ENCODE data around the gene RNLS. TPM values are rescaled to one million over a fixed set of nuclear protein-coding genes. Genes with fewer than 3 reads are reported as not detected.

The RNLS gene
- polyA plus RNA-seq, 2 of the 4 experiments (the other 2 are of a cell fraction): 11.7 to 16.8 TPM

DNA sequence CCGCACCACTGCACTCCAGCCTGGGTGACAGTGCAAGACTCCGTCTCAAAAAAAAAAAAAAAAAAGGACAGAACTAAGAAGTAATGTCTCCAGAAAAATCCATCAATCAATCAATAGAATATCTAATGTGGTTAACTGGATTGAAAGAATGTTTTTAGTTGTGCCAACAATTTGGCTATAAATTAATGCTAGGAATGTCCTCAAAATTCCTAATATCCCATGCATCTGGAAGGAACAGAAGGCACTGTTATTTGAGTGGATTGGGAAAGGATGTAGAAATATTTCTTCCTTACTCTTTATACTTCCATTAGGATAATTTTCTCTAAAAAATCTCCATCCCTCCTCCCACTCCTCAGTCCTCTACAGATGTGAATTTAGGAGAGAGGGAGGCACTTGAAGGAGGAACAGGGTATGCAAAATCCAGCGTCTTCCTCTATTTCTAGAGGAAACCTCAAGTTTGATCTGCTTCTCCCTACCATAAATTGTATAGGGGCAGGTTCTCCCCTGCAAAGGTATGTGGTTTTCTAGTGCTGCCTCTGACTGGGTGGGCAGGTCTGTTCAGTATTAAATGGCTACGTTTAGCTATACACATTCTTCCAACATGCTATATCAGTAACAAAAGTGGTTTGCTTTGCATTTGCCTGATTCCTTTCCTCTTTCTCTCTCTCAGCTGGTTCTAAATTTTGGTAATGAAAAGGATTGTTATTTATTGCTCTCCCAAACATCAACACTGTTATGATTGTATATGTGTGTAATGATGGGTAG is 54.1 kb downstream of the RNLS start:
- ATAC-seq: no peak
- FAIRE-seq: no peak
- CTCF ChIA-PET: no interaction called here
- no peak for DNase-seq (ENCODE audit: low read depth in 1 of 2, low spot score in 1 of 2)
- POLR2A ChIA-PET: no interaction called here
- 72% methylated on average over 4 of the region's 4 CpGs for WGBS (ENCODE audit: missing lambda C conversion rate)
- Histone ChIP-seq H3K9me3 (no peaks in the 10 kb centered on the region), H3K4me2 (no peak overlapping the region), H3K4me3 (no peak overlapping the region), H3K27ac (no peak overlapping the region), H3K4me1 (peaks cover 12% of the 10 kb centered on the region)
- TF ChIP-seq, protein P1, sequence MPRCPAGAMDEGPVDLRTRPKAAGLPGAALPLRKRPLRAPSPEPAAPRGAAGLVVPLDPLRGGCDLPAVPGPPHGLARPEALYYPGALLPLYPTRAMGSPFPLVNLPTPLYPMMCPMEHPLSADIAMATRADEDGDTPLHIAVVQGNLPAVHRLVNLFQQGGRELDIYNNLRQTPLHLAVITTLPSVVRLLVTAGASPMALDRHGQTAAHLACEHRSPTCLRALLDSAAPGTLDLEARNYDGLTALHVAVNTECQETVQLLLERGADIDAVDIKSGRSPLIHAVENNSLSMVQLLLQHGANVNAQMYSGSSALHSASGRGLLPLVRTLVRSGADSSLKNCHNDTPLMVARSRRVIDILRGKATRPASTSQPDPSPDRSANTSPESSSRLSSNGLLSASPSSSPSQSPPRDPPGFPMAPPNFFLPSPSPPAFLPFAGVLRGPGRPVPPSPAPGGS (IDR thresholded peaks at IDR 0.05): no peak
- TF ChIP-seq SMC3 (IDR thresholded peaks at IDR 0.05) (no peak), HDAC2 (IDR thresholded peaks at IDR 0.05) (no peak), RFX5 (IDR thresholded peaks at IDR 0.05) (no peak), GATA3 (IDR thresholded peaks at IDR 0.05; ENCODE audit: borderline replicate concordance) (no peak)

GRCh38 chr10:88528201-88528600 is 54.9 kb downstream of the RNLS start:
- ATAC-seq: no peak
- Histone ChIP-seq H3K9me3 (no peaks in the 10 kb centered on the region), H3K4me2 (no peak overlapping the region), H3K4me1 (peaks cover 12% of the 10 kb centered on the region), H3K4me3 (no peak overlapping the region), H3K27ac (no peak overlapping the region)
- TF ChIP-seq FOXS1 (CRISPR knock-in tag; IDR thresholded peaks at IDR 0.05) (no peak), EP300 (IDR thresholded peaks at IDR 0.05) (no peak), CTCF (IDR thresholded peaks at IDR 0.05) (no peak), EHF (CRISPR knock-in tag; IDR thresholded peaks at IDR 0.05) (no peak), CBX2 (IDR thresholded peaks at IDR 0.05; ENCODE audit: borderline replicate concordance, low read depth) (no peak), SMC3 (IDR thresholded peaks at IDR 0.05) (no peak), SREBF2 (IDR thresholded peaks at IDR 0.05) (no peak), MYC (IDR thresholded peaks at IDR 0.05; ENCODE audit: borderline replicate concordance, low read length) (no peak), RFX5 (IDR thresholded peaks at IDR 0.05) (no peak), JUNB (IDR thresholded peaks at IDR 0.05) (no peak), CHD2 (IDR thresholded peaks at IDR 0.05; ENCODE audit: low read length, partially characterized antibody) (no peak)
- FAIRE-seq: no peak
- CTCF ChIA-PET: no interaction called here
- POLR2A ChIA-PET: no interaction called here
- no peak for DNase-seq (ENCODE audit: low read depth in 1 of 2, low spot score in 1 of 2)

GRCh38 chr10:88527245-88527644 is 55.9 kb downstream of the RNLS start:
- ATAC-seq (no peak), DNase-seq (ENCODE audit: low read depth in 1 of 2, low spot score in 1 of 2) (no peak), FAIRE-seq (no peak)
- TF ChIP-seq FOSL2 (IDR thresholded peaks at IDR 0.05) (no peak), FOSL2 (CRISPR knock-in tag; IDR thresholded peaks at IDR 0.05) (no peak), NR3C1 (IDR thresholded peaks at IDR 0.05) (no peak), HOXB13 (CRISPR knock-in tag; IDR thresholded peaks at IDR 0.05; ENCODE audit: low read depth) (no peak), RFX5 (IDR thresholded peaks at IDR 0.05) (no peak), NPAS2 (CRISPR knock-in tag; IDR thresholded peaks at IDR 0.05; ENCODE audit: borderline replicate concordance) (no peak), MAFK (IDR thresholded peaks at IDR 0.05; ENCODE audit: partially characterized antibody) (no peak), EP300 (IDR thresholded peaks at IDR 0.05) (no peak), ZSCAN20 (CRISPR knock-in tag; IDR thresholded peaks at IDR 0.05) (no peak), ZC3H11A (IDR thresholded peaks at IDR 0.05) (no peak), MYC (IDR thresholded peaks at IDR 0.05; ENCODE audit: borderline replicate concordance, low read length) (no peak), CBX8 (IDR thresholded peaks at IDR 0.05) (no peak), RNF2 (IDR thresholded peaks at IDR 0.05; ENCODE audit: borderline replicate concordance, low read depth) (no peak), EHMT2 (IDR thresholded peaks at IDR 0.05; ENCODE audit: low read depth) (no peak), FOXS1 (CRISPR knock-in tag; IDR thresholded peaks at IDR 0.05) (no peak), MAZ (IDR thresholded peaks at IDR 0.05; ENCODE audit: borderline replicate concordance, low read depth, low read length) (no peak), BHLHE40 (IDR thresholded peaks at IDR 0.05; ENCODE audit: low read depth, low read length) (no peak)
- TF ChIP-seq, protein P2, sequence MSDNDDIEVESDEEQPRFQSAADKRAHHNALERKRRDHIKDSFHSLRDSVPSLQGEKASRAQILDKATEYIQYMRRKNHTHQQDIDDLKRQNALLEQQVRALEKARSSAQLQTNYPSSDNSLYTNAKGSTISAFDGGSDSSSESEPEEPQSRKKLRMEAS (IDR thresholded peaks at IDR 0.05): no peak
- TF ChIP-seq, protein P3, sequence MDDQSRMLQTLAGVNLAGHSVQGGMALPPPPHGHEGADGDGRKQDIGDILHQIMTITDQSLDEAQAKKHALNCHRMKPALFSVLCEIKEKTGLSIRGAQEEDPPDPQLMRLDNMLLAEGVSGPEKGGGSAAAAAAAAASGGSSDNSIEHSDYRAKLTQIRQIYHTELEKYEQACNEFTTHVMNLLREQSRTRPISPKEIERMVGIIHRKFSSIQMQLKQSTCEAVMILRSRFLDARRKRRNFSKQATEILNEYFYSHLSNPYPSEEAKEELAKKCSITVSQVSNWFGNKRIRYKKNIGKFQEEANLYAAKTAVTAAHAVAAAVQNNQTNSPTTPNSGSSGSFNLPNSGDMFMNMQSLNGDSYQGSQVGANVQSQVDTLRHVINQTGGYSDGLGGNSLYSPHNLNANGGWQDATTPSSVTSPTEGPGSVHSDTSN (IDR thresholded peaks at IDR 0.05): no peak
- CTCF ChIA-PET: interaction anchor here (1.2 kb wide), 1 partner anchor 36 kb away, joined by 3 read pairs; no protein-coding TSS in a partner anchor
- no peak overlapping the region for H3K27ac ChIP-seq
- peaks cover 12% of the 10 kb centered on the region for H3K4me1 ChIP-seq
- no peaks in the 10 kb centered on the region for H3K9me3 ChIP-seq
- POLR2A ChIA-PET: no interaction called here
- no peak overlapping the region for H3K4me2 ChIP-seq
- 78% methylated on average over 1 of the region's 1 CpG for WGBS (ENCODE audit: missing lambda C conversion rate)
- H3K4me3 ChIP-seq: no peak overlapping the region
